H1 (cell line): ENCODE measurements around the gene PAK6. TPM values are rescaled to one million over a fixed set of nuclear protein-coding genes. Genes with fewer than 3 reads are reported as not detected.

ENCODE experiments used
- ASH2L ChIP-seq: fragments of 200-600, 300-600 bp; sonication (generic); IDR thresholded peaks from one replicate; pipeline ENCODE4 v1.7.1; 2017; ENCODE audit warnings: low read length
- BRCA1 ChIP-seq: IDR thresholded peaks from 2 replicates; pipeline ENCODE4 v1.6.1; 2012; ENCODE audit warnings: low read depth, low read length, improper control_type of control experiment
- EP300 ChIP-seq, 2 experiments: IDR thresholded peaks; 1 replicate in 1 of 2; 2 replicates in 1 of 2; pipeline ENCODE4 v1.6.1; 2011 to 2012; ENCODE audit warnings: low read depth in 2 of 2, low read length in 2 of 2, mild to moderate bottlenecking in 2 of 2, borderline replicate concordance in 1 of 2, inconsistent platforms in 1 of 2, moderate library complexity in 1 of 2
- FOSL1 ChIP-seq: IDR thresholded peaks from 2 replicates; pipeline ENCODE4 v1.6.1; 2011; ENCODE audit warnings: mild to moderate bottlenecking, low read depth, low read length, moderate library complexity; ENCODE audit not compliant: insufficient read depth
- POLR2A ChIP-seq, 2 experiments: IDR thresholded peaks; 1 replicate in 1 of 2; 2 replicates in 1 of 2; pipeline ENCODE4 v1.6.1; 2011; ENCODE audit warnings: low read depth in 2 of 2, low read length in 2 of 2, mild to moderate bottlenecking in 2 of 2; ENCODE audit errors: control extremely low read depth in 1 of 2
- RNF2 ChIP-seq: fragments of 200-900, 300-1000 bp; sonication (generic); IDR thresholded peaks from 2 replicates; pipeline ENCODE4 v1.7.1; 2016; ENCODE audit warnings: borderline replicate concordance, low read depth, mild to moderate bottlenecking, antibody characterized with exemption, low read length; ENCODE audit not compliant: poor library complexity, severe bottlenecking; ENCODE audit errors: missing control alignments
- SP1 ChIP-seq: IDR thresholded peaks from 2 replicates; pipeline ENCODE4 v1.6.1; 2011; ENCODE audit warnings: low read depth, low read length
- SP4 ChIP-seq: IDR thresholded peaks from 2 replicates; pipeline ENCODE4 v1.6.1; 2012; ENCODE audit warnings: low read length, inconsistent platforms
- SRF ChIP-seq: IDR thresholded peaks from 2 replicates; pipeline ENCODE4 v1.6.1; 2011; ENCODE audit warnings: mild to moderate bottlenecking, low read depth, low read length, moderate library complexity
- polyA plus RNA-seq, 7 experiments: library from polyadenylated mRNA; depleted of rRNA in 3 of 7; stranded (reverse) in 5 of 7; unstranded in 2 of 7; fragments of >200 nt in 5 of 7; fragments of 200-250 nt in 2 of 7; gene quantifications; 1 replicate in 5 of 7; 2 replicates in 1 of 7; 4 replicates in 1 of 7; pipeline versions ENCODE4 v1.2.1 to v1.2.3, GENCODE V29; 2011 to 2013; ENCODE audit warnings: missing spikeins in 2 of 7, mixed read lengths in 2 of 7
- total RNA-seq: library from RNA; stranded (reverse); fragmentation: NEBNext Ultra II Directional; extraction: Animal tissue kit (Norgen Biotek cat#: 25700); gene quantifications from 2 replicates; pipeline ENCODE4 v1.2.1, GENCODE V29; 2021

The PAK6 gene
- total and polyA plus RNA-seq, 2 of the 8 experiments (the other 6 are each of a cell fraction or from before 2014, with no cell fraction given): 6.9 to 9.4 TPM

GRCh38 chr15:40259021-40259420, 20.2 kb downstream of the PAK6 start (continued):
- TF ChIP-seq RNF2: no peak
- no peak for TF ChIP-seq SP4
- no peak for TF ChIP-seq ASH2L
- no peak for TF ChIP-seq SP1
- TF ChIP-seq BRCA1: no peak
- TF ChIP-seq SRF: no peak
- TF ChIP-seq EP300 (IDR thresholded peaks at IDR 0.05; ENCODE audit: borderline replicate concordance in 1 of 2, low read depth in 2 of 2, low read length in 2 of 2): no peak
- no peak for TF ChIP-seq FOSL1
- TF ChIP-seq POLR2A (IDR thresholded peaks at IDR 0.05; ENCODE audit: control extremely low read depth in 1 of 2, low read depth in 2 of 2, low read length in 2 of 2): no peak
